Calu3 (cell line): ENCODE results near the gene CDK18. TPM values are rescaled to one million over a fixed set of nuclear protein-coding genes. Genes with fewer than 3 reads are reported as not detected.

ENCODE experiments used
- BruUV-seq: library from RNA; stranded (reverse); fragments of 400-500 nt; replicated peaks from 2 replicates; lab custom pipeline; 2021; lab: Mats Ljungman, UMichigan
- CTCF ChIA-PET: fragments of 300-600 bp; sonication (Branson Sonifier 250); formaldehyde crosslinking; loops from one replicate; lab custom pipeline; 2022; ENCODE audit warnings: antibody characterized with exemption; lab: Charles Lee
- DNase-seq: peaks from one replicate; pipeline ENCODE4 v3.0.0; 2022
- H3K27ac Mint-ChIP-seq: one replicate; pipeline ENCODE4 v1.8.0; 2022; ENCODE audit warnings: mixed read lengths; ENCODE audit not compliant: unreplicated experiment
- H3K27me3 Mint-ChIP-seq: one replicate; pipeline ENCODE4 v1.8.0; 2022; ENCODE audit warnings: mixed read lengths; ENCODE audit not compliant: unreplicated experiment
- H3K36me3 Mint-ChIP-seq: one replicate; pipeline ENCODE4 v1.8.0; 2022; ENCODE audit warnings: mild to moderate bottlenecking, moderate library complexity, mixed read lengths; ENCODE audit not compliant: insufficient read depth, unreplicated experiment
- H3K4me1 Mint-ChIP-seq: one replicate; pipeline ENCODE4 v1.8.0; 2022; ENCODE audit warnings: mild to moderate bottlenecking, low read depth, mixed read lengths; ENCODE audit not compliant: unreplicated experiment
- H3K4me3 Mint-ChIP-seq: one replicate; pipeline ENCODE4 v1.8.0; 2022; ENCODE audit warnings: mild to moderate bottlenecking, low read depth, moderate library complexity, mixed read lengths; ENCODE audit not compliant: unreplicated experiment
- H3K9me3 Mint-ChIP-seq: one replicate; pipeline ENCODE4 v1.8.0; 2022; ENCODE audit warnings: low read depth, mixed read lengths; ENCODE audit not compliant: unreplicated experiment
- CTCF ChIP-seq: fragments of 200-600 bp; IDR thresholded peaks from one replicate; pipeline ENCODE4 v1.8.0; 2022; ENCODE audit warnings: antibody characterized with exemption; ENCODE audit not compliant: unreplicated experiment
- intact Hi-C: fragments of 100-400 bp; cut with micrococcal nuclease; formaldehyde crosslinking; loops from one replicate; pipeline ENCODE4 v1.10.0; 2022; ENCODE audit not compliant: unreplicated experiment
- total RNA-seq: library from RNA; stranded (reverse); gene quantifications from 2 replicates; pipeline ENCODE4 v1.2.3, GENCODE V29; 2022

Gene CDK18
- total RNA-seq, 1 experiment from 2014 or later: 44.0 TPM

GRCh38 chr1:205538235-205538840 lies 33.9 kb downstream of the CDK18 start:
- H3K4me1 Mint-ChIP-seq: peaks cover 35% of the 10 kb centered on the region
- H3K27ac Mint-ChIP-seq: no peak overlapping the region
- H3K36me3 Mint-ChIP-seq: peaks cover 5% of the 10 kb centered on the region
- intact Hi-C loops: no loop called here
- CTCF ChIA-PET: interaction anchor here (0.9 to 2.0 kb wide), 4 partner anchors 14 to 120 kb away, joined by 4 to 14 read pairs (median 4); no protein-coding TSS in a partner anchor
- no peak overlapping the region for H3K4me3 Mint-ChIP-seq
- no peak for DNase-seq
- TF ChIP-seq CTCF: no peak
- no TSS peak for BruUV-seq
- H3K27me3 Mint-ChIP-seq: no peaks in the 10 kb centered on the region
- H3K9me3 Mint-ChIP-seq: no peaks in the 10 kb centered on the region

GRCh38 chr1:205541161-205541886 lies 36.9 kb downstream of the CDK18 start:
- H3K36me3 Mint-ChIP-seq: peaks cover 14% of the 10 kb centered on the region
- peaks cover 40% of the 10 kb centered on the region for H3K4me1 Mint-ChIP-seq
- no peak for TF ChIP-seq CTCF
- H3K27ac Mint-ChIP-seq: no peak overlapping the region
- H3K4me3 Mint-ChIP-seq: no peak overlapping the region
- BruUV-seq: no TSS peak
- intact Hi-C loops: loop anchor here (5.0 kb wide), 1 partner anchor 36 kb away; no protein-coding TSS in a partner anchor
- DNase-seq: no peak
- CTCF ChIA-PET: no interaction called here
- no peaks in the 10 kb centered on the region for H3K27me3 Mint-ChIP-seq
- H3K9me3 Mint-ChIP-seq: no peaks in the 10 kb centered on the region

- no peak for DNase-seq
- Mint-ChIP-seq H3K9me3 (no peaks in the 10 kb centered on the region), H3K27ac (no peak overlapping the region), H3K4me3 (no peak overlapping the region), H3K4me1 (peaks cover 29% of the 10 kb centered on the region), H3K36me3 (peaks cover 14% of the 10 kb centered on the region), H3K27me3 (no peaks in the 10 kb centered on the region)
- intact Hi-C loops: loop anchor here (5.0 kb wide), 1 partner anchor 35 kb away; no protein-coding TSS in a partner anchor
- CTCF ChIA-PET: interaction anchor here (2.1 kb wide), 1 partner anchor 14 kb away, joined by 8 read pairs; no protein-coding TSS in a partner anchor
- no peak for TF ChIP-seq CTCF
- no TSS peak for BruUV-seq
Measured at GRCh38 chr1:205542367-205542766, 37.9 kb downstream of the CDK18 start.

- intact Hi-C loops: loop anchor here (5.0 kb wide), 1 partner anchor 34 kb away; no protein-coding TSS in a partner anchor
- H3K4me1 Mint-ChIP-seq: peaks cover 27% of the 10 kb centered on the region
- TSS peak; percentile 54 for BruUV-seq
- peaks cover 14% of the 10 kb centered on the region for H3K36me3 Mint-ChIP-seq
- no peaks in the 10 kb centered on the region for H3K9me3 Mint-ChIP-seq
- CTCF ChIA-PET: interaction anchor here (0.5 to 2.1 kb wide), 15 partner anchors 13 to 278 kb away, joined by 3 to 14 read pairs (median 6); partner anchors contain the start of gene ELK4
- no peak for TF ChIP-seq CTCF
- H3K27ac Mint-ChIP-seq: peak overlapping the region; percentile 83
- peaks cover 8% of the 10 kb centered on the region for H3K27me3 Mint-ChIP-seq
- DNase-seq: peak; percentile 82
- H3K4me3 Mint-ChIP-seq: peak overlapping the region; percentile 63
Measured at GRCh38 chr1:205543351-205544301, 39.2 kb downstream of the CDK18 start.
